GM18517 (cell line): Measurements from ENCODE around the gene SHB.
A peak's percentile ranks its signal among the peaks of the same experiment; 100 is the strongest.

Source experiments
- ATAC-seq: cut with Tn5 transposase; IDR thresholded peaks from one replicate; pipeline ENCODE4 v1.9.1; 2021; ENCODE audit warnings: mild to moderate bottlenecking, moderate library complexity; ENCODE audit not compliant: unreplicated experiment

Gene SHB

DNA sequence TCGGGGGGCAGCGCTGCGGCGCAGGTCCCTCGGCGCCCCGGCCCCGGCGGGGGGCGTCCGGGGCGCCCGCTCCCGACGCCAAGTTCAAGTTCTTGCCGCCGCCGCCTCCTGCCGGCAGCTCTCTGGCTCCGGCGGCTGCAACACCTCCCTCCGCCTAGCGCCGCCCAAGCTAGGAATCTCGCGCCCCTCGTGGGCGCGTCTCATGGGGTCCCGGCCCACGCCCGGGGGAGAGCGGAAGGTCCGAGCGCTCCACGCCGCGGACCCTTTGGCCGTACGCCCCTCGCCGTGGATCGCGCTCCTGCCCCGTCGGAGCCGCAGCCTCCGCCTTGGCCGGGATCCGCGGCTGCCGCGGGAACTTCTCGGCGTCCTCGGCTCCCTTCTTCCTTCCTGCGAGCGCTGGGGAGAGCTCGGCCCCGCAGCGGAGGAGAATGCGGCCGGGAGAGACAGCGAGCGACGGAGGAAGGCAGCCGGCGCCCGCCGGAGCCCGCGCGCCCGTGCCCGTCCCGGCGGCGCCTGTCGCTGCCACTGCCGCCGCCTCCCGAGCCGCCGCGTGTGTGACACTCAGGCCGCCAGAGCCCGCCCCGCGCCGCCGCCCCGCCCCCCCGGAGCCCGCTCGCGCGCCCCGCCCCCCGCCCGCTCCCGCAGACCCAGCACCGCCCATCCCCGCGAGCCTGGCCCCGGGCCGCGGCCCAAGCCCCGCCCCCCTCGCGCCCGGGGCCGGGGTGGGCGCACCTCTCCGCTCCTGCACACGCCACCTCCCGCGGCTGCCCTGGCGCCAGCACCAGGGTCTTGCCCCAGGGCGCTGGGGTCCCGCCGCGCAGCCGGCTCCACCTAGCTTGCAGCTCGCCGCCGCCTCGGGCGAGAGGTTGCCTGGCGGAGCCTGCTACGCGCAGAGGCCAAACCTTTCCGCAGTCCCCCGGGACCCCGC is at the start of gene SHB:
Gene SHB (minus strand): TSS at position 527 of the 928 bp plus-strand sequence. CDS start 582 bp downstream, outside the sequence.
- no peak for ATAC-seq

DNA sequence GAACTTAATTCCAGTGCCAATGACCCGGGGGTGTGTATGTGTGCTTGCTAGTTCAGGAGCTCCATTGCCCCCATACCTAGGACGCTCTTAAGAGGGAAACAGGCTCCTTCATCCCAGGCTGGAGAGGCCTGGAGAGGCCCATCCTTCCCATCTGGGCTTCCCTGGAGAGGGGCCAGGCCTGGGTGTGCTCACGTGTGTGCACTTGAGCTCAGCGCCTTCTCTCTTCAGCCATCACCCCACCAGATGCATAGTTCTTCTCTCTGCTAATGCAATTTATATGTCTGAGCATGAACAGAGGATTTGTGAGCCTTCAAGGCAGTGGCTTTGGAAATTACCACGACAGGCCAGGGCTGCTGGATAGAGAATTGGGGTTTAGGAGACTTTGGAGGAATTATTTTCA is 48.6 kb upstream of the SHB start:
- no peak for ATAC-seq

DNA sequence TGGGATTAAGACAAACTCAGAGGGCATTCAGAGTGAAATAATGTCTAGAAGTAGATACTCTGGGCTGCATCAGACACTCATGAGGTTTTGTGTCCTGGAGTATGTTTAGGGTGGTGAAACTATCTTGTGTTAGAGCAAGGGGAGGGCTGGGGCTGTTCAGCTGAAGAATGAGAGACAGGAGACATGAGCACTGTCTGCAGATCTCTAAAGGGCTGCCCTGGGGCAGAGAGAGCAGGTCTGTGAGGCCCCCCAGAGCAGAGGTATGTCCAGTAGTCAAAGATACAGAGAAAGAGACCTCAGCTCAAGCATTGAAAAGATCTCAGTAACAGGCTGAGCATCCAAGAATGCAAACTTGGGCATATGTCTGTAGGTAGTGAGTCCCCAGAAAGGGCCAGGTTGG is 45.9 kb upstream of the SHB start:
- no peak for ATAC-seq

DNA sequence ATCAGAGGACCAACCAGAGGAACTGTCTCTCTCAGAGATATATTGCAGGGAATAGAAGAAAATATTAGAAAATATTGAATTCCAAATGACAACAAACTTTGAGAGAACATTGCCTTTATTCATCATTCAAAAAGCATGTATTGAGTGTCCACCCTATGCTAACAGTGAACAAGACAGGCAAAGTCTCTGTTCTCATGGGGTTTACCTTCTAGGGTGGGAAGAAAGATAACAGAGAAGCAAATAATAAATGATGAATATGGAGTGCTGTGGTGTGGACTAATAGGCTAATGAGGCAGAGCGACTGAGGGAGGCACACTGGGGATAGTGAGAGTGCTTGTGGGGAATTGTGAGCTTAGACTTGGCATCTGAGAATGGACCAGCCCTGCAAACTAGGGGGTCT is 43.4 kb upstream of the SHB start:
- ATAC-seq, result no peak

DNA sequence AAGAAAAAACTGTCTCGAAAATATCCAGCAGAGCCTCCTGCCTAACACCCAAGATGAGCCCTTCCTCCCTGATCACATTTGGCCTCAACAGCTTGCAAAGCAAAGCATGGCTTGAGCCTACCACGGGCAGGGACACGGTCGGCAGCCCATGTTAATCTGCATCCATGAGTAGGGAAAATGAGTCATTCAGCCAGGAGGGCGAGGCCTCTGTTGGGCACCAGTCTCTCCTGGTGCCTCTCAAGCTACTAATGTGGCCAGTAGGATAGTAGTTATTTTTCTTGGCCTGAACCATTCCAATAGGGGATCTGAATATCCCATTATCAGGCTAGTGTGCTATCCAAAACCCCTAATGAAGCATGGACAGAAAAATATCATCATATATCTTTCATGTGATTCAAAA is 43.0 kb upstream of the SHB start:
- no peak for ATAC-seq

DNA sequence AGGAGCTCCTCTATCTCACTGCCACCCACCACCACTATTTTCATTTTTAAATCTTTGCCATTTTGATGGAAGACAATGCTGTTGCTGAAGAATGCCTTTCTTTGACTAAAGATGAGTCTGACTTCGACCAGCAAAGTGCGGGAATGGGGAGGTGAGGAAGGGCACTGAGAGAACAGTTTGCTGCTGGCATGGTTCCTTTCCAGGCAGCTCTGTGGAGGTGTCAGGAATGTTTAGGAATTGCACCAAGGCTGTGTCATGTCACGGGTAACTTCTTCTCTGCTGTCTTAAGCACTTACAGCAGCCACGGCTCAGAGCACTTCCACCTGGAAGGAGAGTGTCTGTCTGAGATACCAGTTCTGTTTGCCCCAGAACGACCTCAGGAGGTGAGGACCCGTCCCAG is 41.4 kb upstream of the SHB start:
- no peak for ATAC-seq

GRCh38 chr9:38109601-38110000 is 40.6 kb upstream of the SHB start:
- ATAC-seq, result no peak

DNA sequence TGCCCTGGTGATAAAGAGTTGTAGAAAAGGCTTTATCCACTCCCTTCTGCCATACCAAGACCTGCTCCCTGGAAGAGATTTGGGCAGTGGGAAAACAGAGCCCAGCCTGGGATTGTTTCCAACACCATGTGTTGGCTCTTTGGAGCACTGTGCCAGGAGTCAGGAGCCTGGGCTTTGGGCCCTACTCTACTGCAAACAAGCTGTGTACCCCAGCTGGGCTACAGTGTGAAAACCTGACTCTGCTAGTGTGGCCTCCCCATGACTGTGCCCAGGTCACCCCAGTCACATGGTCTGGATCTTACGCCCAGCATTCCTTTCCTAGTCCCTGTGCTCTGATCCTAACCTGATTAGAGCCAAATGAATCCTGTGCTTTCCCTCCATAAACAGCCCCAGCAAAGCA is 39.3 kb upstream of the SHB start:
- ATAC-seq, result no peak

- ATAC-seq, result no peak
Observed at GRCh38 chr9:38107811-38108304, 38.8 kb upstream of the SHB start.

DNA sequence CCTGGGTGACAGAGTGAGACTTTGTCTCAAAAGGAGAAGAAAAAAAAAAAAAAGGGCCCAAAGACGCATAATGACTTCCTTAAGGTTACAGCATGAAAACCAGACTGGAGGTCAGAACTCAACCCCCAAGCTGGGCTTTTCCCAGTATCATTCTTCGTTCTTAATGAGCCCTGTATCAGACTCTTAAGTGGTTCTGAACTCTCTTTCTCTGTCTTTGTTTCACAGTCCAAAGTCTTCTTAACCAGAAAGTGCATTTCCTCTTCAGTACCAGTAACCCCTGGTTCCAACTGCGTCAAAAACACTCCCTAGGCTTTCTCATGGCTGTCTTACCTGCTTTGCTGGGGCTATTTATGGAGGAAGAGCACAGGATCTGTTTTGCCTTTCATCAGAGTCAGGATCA is 38.4 kb upstream of the SHB start:
- no peak for ATAC-seq

GRCh38 chr9:38106488-38106887 is 37.5 kb upstream of the SHB start:
- ATAC-seq, result no peak

DNA sequence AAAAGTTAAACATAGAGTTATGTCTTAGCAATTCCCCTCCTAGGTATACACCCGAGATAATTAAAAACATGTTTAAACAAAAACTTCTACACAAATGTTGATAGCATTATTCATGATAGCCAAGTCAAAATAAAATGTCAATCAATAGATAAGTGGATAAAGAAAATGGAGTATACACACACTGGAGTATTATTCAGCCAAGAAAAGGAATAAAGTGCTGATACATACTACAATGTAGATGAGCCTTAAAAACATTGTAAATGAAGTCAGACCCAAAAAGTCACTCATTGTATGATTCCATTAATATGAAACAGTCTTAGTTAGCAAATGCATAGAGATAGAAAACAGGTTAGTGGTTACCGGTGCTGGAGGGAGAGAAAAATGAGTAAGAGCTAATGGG is 34.3 kb upstream of the SHB start:
- ATAC-seq, result no peak

- ATAC-seq, result no peak
Observed at GRCh38 chr9:38101423-38101822, 32.4 kb upstream of the SHB start.

DNA sequence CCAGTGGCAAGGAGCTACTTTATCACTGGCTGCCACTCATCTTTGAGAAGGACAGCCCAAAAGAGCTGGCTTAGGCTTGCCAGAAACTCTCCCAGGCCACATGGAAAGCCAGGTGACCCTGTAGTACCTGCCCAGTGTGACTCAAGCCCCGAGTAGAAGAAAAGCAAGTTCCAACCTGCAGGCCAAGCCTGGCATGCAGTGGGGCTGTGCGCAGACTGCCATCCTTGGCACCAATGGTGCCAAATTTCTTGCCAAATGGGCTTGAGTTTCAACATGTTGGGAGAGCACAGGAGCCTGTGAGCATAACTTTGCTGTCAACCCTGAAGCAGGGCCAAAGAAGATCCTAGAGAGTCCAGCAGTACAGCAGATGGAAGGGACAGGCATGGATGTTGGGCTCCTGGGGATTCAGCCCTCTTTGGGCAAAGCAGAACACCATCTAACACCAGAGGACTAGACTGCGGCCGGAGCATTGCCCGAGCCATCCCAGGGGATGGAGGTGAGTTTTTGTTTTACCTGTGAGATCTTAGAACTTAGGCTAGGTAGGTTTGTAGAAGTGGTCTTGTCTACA is 27.3 kb upstream of the SHB start:
- no peak for ATAC-seq

DNA sequence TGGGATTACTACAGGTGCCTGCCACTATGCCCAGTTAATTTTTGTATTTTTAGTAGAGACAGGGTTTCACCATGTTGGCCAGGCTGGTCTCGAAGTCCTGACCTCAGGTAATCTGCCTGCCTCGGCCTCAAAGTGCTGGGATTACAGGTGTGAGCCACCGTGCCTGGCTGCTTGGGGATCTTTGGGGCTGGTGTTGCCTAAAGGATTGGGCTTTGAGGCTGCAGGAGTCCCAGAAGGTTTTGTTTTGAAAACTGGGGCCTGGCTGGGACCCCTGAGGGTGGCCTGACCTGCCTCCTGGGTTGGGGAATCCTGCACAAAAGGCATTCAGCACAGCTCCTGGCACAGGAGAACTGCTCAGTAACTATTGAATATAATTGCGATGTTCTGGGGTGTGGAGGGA is 25.1 kb upstream of the SHB start:
- ATAC-seq, result no peak

GRCh38 chr9:38092656-38093055 is 23.6 kb upstream of the SHB start:
- no peak for ATAC-seq

- ATAC-seq, result peak; percentile 43
Observed at GRCh38 chr9:38092200-38092524, 23.1 kb upstream of the SHB start.

GRCh38 chr9:38091310-38092199 is 22.5 kb upstream of the SHB start:
- peak; percentile 65 for ATAC-seq

- ATAC-seq, result no peak
Observed at GRCh38 chr9:38090170-38090569, 21.1 kb upstream of the SHB start.

GRCh38 chr9:38089387-38090165 is 20.5 kb upstream of the SHB start:
- no peak for ATAC-seq
